HEK293 (cell line): Measurements from ENCODE around the gene BCORL1.

Experiments
- CTCF ChIA-PET: fragments of 350-600 bp; formaldehyde crosslinking; extraction: SDS; loops from one replicate; lab custom pipeline; 2021; ENCODE audit warnings: antibody characterized with exemption; lab: Yijun Ruan, JAX
- POLR2A ChIA-PET: fragments of 300-600 bp; formaldehyde crosslinking; extraction: SDS; loops from one replicate; lab custom pipeline; 2020; ENCODE audit warnings: antibody characterized with exemption, inconsistent platforms; lab: Yijun Ruan, JAX
- H3K27ac ChIP-seq: fragments of 200-500 bp; sonication (Bioruptor generic); 2 replicates; pipeline ENCODE4 v1.5.1; 2014; ENCODE audit warnings: low read depth, low read length, control low read depth, inconsistent platforms; ENCODE audit errors: extremely low read depth
- H3K36me3 ChIP-seq, 2 experiments: fragments of 200-500 bp in 1 of 2; sonication (Bioruptor generic) in 1 of 2; 1 replicate in 1 of 2; 2 replicates in 1 of 2; pipeline ENCODE4 v1.5.1; 2014 to 2017; ENCODE audit warnings: inconsistent platforms in 2 of 2, low read length in 2 of 2; ENCODE audit not compliant: control insufficient read depth in 2 of 2, insufficient read depth in 1 of 2
- H3K4me1 ChIP-seq: fragments of 200-500 bp; sonication (Bioruptor generic); 2 replicates; pipeline ENCODE4 v1.5.1; 2014; ENCODE audit warnings: mild to moderate bottlenecking, low read length, inconsistent platforms; ENCODE audit not compliant: control insufficient read depth, insufficient read depth
- H3K4me3 ChIP-seq: 2 replicates; pipeline ENCODE4 v1.5.1; 2011; ENCODE audit warnings: low read depth, mild to moderate bottlenecking, control low read depth, low read length, moderate library complexity
- H3K9me3 ChIP-seq: fragments of 200-500 bp; sonication (Bioruptor generic); 2 replicates; pipeline ENCODE4 v1.5.1; 2014; ENCODE audit warnings: low read depth, low read length, inconsistent platforms; ENCODE audit not compliant: control insufficient read depth, insufficient read depth
- GLIS1 ChIP-seq: fragments of 450-650 bp; formaldehyde crosslinking; IDR thresholded peaks from 2 replicates; pipeline ENCODE4 v1.5.1; 2016; ENCODE audit warnings: missing biosample characterization, missing genetic modification characterization
- KLF17 ChIP-seq: fragments of 450-650 bp; formaldehyde crosslinking; IDR thresholded peaks from 2 replicates; pipeline ENCODE4 v1.5.1; 2016; ENCODE audit warnings: missing biosample characterization, missing genetic modification characterization
- PRDM10 ChIP-seq: fragments of 450-650 bp; formaldehyde crosslinking; IDR thresholded peaks from 2 replicates; pipeline ENCODE4 v1.5.1; 2016; ENCODE audit warnings: missing biosample characterization, missing genetic modification characterization
- PRDM2 ChIP-seq: fragments of 450-650 bp; formaldehyde crosslinking; IDR thresholded peaks from 2 replicates; pipeline ENCODE4 v1.5.1; 2016; ENCODE audit warnings: missing biosample characterization, missing genetic modification characterization, borderline replicate concordance
- PRDM4 ChIP-seq: fragments of 450-650 bp; formaldehyde crosslinking; IDR thresholded peaks from 2 replicates; pipeline ENCODE4 v1.5.1; 2017; ENCODE audit warnings: missing biosample characterization, missing genetic modification characterization
- RBAK ChIP-seq: fragments of 450-650 bp; formaldehyde crosslinking; IDR thresholded peaks from 2 replicates; pipeline ENCODE4 v1.5.1; 2016; ENCODE audit warnings: missing biosample characterization, missing genetic modification characterization
- YY1 ChIP-seq: fragments of 450-650 bp; formaldehyde crosslinking; IDR thresholded peaks from 2 replicates; pipeline ENCODE4 v1.5.1; 2018; ENCODE audit warnings: missing biosample characterization, missing genetic modification characterization
- ZBTB1 ChIP-seq: fragments of 450-650 bp; formaldehyde crosslinking; IDR thresholded peaks from 2 replicates; pipeline ENCODE4 v1.5.1; 2016; ENCODE audit warnings: missing biosample characterization, missing genetic modification characterization
- ZBTB17 ChIP-seq: fragments of 450-650 bp; formaldehyde crosslinking; IDR thresholded peaks from 2 replicates; pipeline ENCODE4 v1.5.1; 2016; ENCODE audit warnings: missing biosample characterization, missing genetic modification characterization
- ZFP41 ChIP-seq: fragments of 450-650 bp; formaldehyde crosslinking; IDR thresholded peaks from 2 replicates; pipeline ENCODE4 v1.5.1; 2016; ENCODE audit warnings: missing biosample characterization, missing genetic modification characterization, borderline replicate concordance
- ZNF132 ChIP-seq: fragments of 450-650 bp; formaldehyde crosslinking; IDR thresholded peaks from 2 replicates; pipeline ENCODE4 v1.5.1; 2017; ENCODE audit warnings: missing biosample characterization, missing genetic modification characterization, borderline replicate concordance
- ZNF202 ChIP-seq: fragments of 450-650 bp; formaldehyde crosslinking; IDR thresholded peaks from 2 replicates; pipeline ENCODE4 v1.5.1; 2016; ENCODE audit warnings: missing biosample characterization, missing genetic modification characterization, borderline replicate concordance
- ZNF302 ChIP-seq: fragments of 450-650 bp; formaldehyde crosslinking; IDR thresholded peaks from 2 replicates; pipeline ENCODE4 v1.5.1; 2016; ENCODE audit warnings: missing biosample characterization, missing genetic modification characterization, low read depth
- ZNF514 ChIP-seq: fragments of 450-650 bp; formaldehyde crosslinking; IDR thresholded peaks from 2 replicates; pipeline ENCODE4 v1.5.1; 2016; ENCODE audit warnings: missing biosample characterization, missing genetic modification characterization
- ZNF558 ChIP-seq: fragments of 450-650 bp; formaldehyde crosslinking; IDR thresholded peaks from 2 replicates; pipeline ENCODE4 v1.5.1; 2016; ENCODE audit warnings: missing biosample characterization, missing genetic modification characterization
- ZNF626 ChIP-seq: fragments of 450-650 bp; sonication (Bioruptor Pico); formaldehyde crosslinking; IDR thresholded peaks from 2 replicates; pipeline ENCODE4 v1.5.1; 2018; ENCODE audit warnings: missing biosample characterization, missing genetic modification characterization, inconsistent platforms
- ZSCAN23 ChIP-seq: fragments of 450-650 bp; formaldehyde crosslinking; IDR thresholded peaks from 2 replicates; pipeline ENCODE4 v1.5.1; 2016; ENCODE audit warnings: missing biosample characterization, missing genetic modification characterization
- ZSCAN30 ChIP-seq: fragments of 450-650 bp; IDR thresholded peaks from 2 replicates; pipeline ENCODE4 v1.5.1; 2018; ENCODE audit warnings: missing biosample characterization, mild to moderate bottlenecking, missing genetic modification characterization, moderate library complexity

BCORL1 gene

DNA sequence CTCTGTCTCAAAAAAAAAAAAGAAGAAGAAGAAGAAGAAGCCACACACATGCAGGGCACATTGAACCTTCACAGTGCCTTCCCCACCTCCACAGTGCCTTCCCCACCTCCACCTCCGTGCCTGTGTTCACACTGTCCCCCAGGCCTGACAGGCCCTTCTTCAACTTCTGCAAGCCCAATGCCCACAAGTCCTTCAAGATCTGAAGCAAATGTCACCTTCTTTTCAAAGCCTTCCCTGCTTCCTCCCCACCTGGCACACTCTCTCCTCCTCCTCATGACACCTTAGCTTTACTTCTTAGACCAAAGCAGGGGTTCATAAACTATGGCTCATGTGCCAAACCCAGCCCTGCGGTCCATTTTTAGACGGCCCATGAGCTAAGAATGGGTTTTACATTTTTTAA is 107.9 kb downstream of the BCORL1 start (continued):
- no peak for TF ChIP-seq PRDM4
- no peak for TF ChIP-seq ZBTB17 (tag by site-specific recombination)

DNA sequence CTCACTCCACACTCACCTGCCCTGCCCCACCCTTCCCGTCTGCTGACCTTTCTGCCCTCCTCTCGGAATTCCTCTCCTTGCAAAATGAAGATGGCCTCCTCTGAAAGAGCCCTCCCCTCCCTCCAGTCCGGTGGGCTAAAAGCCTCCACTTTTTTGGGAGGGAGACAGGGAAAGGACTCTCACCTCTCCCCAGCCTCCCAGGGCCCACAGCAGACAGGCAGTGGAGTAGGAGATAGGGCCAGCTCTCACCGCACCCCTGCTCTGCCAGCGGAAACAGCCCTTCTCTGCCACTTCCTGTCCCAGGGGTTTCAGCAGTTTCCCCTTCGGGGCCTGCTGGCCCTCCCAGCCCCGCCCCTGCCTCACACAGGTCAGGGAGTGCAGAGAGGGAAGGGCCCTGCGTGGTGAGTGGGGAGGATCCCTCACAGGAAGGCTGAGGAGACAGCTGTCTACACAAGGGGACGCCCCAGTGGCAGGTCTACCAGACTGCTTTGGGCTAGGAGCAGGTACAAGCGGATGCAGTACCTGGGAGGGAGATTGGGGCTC is 109.6 kb downstream of the BCORL1 start:
- Histone ChIP-seq H3K4me1 (no peaks in the 10 kb centered on the region), H3K4me3 (no peak overlapping the region), H3K9me3 (no peaks in the 10 kb centered on the region), H3K27ac (no peak overlapping the region), H3K36me3 (no peaks in the 10 kb centered on the region)
- no peak for TF ChIP-seq ZNF558
- no peak for TF ChIP-seq ZFP41 (tag by site-specific recombination)
- TF ChIP-seq YY1: no peak
- TF ChIP-seq ZBTB1 (tag by site-specific recombination): no peak
- TF ChIP-seq ZNF202 (tag by site-specific recombination): no peak
- no peak for TF ChIP-seq ZSCAN30
- no peak for TF ChIP-seq PRDM10 (tag by site-specific recombination)
- TF ChIP-seq ZNF132 (tag by site-specific recombination): no peak
- no peak for TF ChIP-seq RBAK
- no peak for TF ChIP-seq ZNF514 (tag by site-specific recombination)
- no peak for TF ChIP-seq ZSCAN23 (tag by site-specific recombination)
- TF ChIP-seq PRDM2 (tag by site-specific recombination): no peak
- TF ChIP-seq GLIS1 (tag by site-specific recombination): no peak
- TF ChIP-seq ZNF626 (tag by site-specific recombination): no peak
- no peak for TF ChIP-seq KLF17 (tag by site-specific recombination)
- TF ChIP-seq ZNF302 (tag by site-specific recombination): no peak
- ChIA-PET CTCF (no interaction called here), POLR2A (no interaction called here)
